K562 (cell line): ENCODE measurements around the gene NUDT22. TPM values are rescaled to one million over a fixed set of nuclear protein-coding genes. Genes with fewer than 3 reads are reported as not detected.

Experiments
- BRD4 ChIP-seq: fragments of 200-600 bp; sonication (generic); IDR thresholded peaks from 2 replicates; pipeline ENCODE4 v1.6.1; 2017; ENCODE audit warnings: inconsistent platforms
- HCFC1 ChIP-seq: IDR thresholded peaks from 2 replicates; pipeline ENCODE4 v1.6.1; 2012; ENCODE audit warnings: low read depth, low read length, improper control_type of control experiment
- HDAC1 ChIP-seq, 2 experiments: fragments of 450-650 bp; IDR thresholded peaks; 2 replicates each; pipeline ENCODE4 v1.6.1; 2016 to 2017; ENCODE audit warnings: inconsistent platforms in 1 of 2, mild to moderate bottlenecking in 1 of 2, moderate library complexity in 1 of 2
- HDAC3 ChIP-seq: fragments of 450-650 bp; IDR thresholded peaks from 2 replicates; pipeline ENCODE4 v1.6.1; 2018; ENCODE audit warnings: borderline replicate concordance, mild to moderate bottlenecking, moderate library complexity; ENCODE audit not compliant: partially characterized antibody
- SETDB1 ChIP-seq: IDR thresholded peaks from one replicate; pipeline ENCODE4 v1.6.1; 2012; ENCODE audit warnings: low read length, control low read depth, inconsistent platforms
- SREBF2 ChIP-seq: sonication (generic); formaldehyde crosslinking; IDR thresholded peaks from 2 replicates; pipeline ENCODE4 v1.4.0; 2020; ENCODE audit warnings: mild to moderate bottlenecking, missing genetic modification reagents
- TEAD1 ChIP-seq, 2 experiments: fragments of 450-650 bp in 1 of 2; sonication (generic) in 1 of 2; formaldehyde crosslinking; IDR thresholded peaks; 2 replicates each; pipeline versions ENCODE4 v1.4.0 to v1.8.0; 2020 to 2022; ENCODE audit warnings: mild to moderate bottlenecking in 2 of 2, missing genetic modification reagents in 1 of 2
- polyA plus RNA-seq, 8 experiments: library from polyadenylated mRNA; depleted of rRNA in 4 of 8; stranded (reverse) in 5 of 8; unstranded in 3 of 8; fragments of >200 nt; fragmentation: Nextera tagmentation in 2 of 8; fragmentation: Illumina TruSeq in 1 of 8; extraction: Ambion mirVana in 2 of 8; extraction: Trizol in 1 of 8; gene quantifications; 2 replicates each; pipeline versions ENCODE4 v1.2.1 to v1.2.3, GENCODE V29; 2011 to 2014; ENCODE audit warnings: inconsistent platforms in 1 of 8, missing spikeins in 1 of 8
- total RNA-seq, 7 experiments: library from RNA; depleted of rRNA in 6 of 7; stranded (reverse); fragments of >200 nt in 6 of 7; fragmentation: Illumina TruSeq in 2 of 7; extraction: Trizol in 2 of 7; gene quantifications; 2 replicates each; pipeline versions ENCODE4 v1.2.1 to v1.2.3, GENCODE V29; 2011 to 2021; ENCODE audit warnings: low replicate concordance in 1 of 7
- TF ChIP-seq, protein P1 (sequence below): fragments of 250-450 bp; sonication (Bioruptor Pico); IDR thresholded peaks from 2 replicates; pipeline ENCODE4 v1.4.0; 2020; ENCODE audit warnings: mild to moderate bottlenecking
- TF ChIP-seq, protein P2 (sequence below), 2 experiments: fragments of 450-650 bp in 1 of 2; IDR thresholded peaks; 2 replicates each; pipeline ENCODE4 v1.6.1; 2011 to 2017; ENCODE audit warnings: low read depth in 2 of 2, antibody characterized with exemption in 1 of 2, borderline replicate concordance in 1 of 2, low read length in 1 of 2, mild to moderate bottlenecking in 1 of 2, mixed read lengths in 1 of 2; ENCODE audit not compliant: control insufficient read depth in 1 of 2
- TF ChIP-seq, protein P3 (sequence below): fragments of 250-450 bp; sonication (Bioruptor Pico); IDR thresholded peaks from 2 replicates; pipeline ENCODE4 v1.8.0; 2022; ENCODE audit warnings: inconsistent platforms, mild to moderate bottlenecking, moderate library complexity, borderline replicate concordance
- TF ChIP-seq, protein P4 (sequence below): fragments of 450-650 bp; formaldehyde crosslinking; IDR thresholded peaks from 2 replicates; pipeline ENCODE4 v1.4.0; 2020; ENCODE audit warnings: mild to moderate bottlenecking, moderate library complexity
- TF ChIP-seq, protein P5 (sequence below): fragments of 450-650 bp; IDR thresholded peaks from 2 replicates; pipeline ENCODE4 v1.6.1; 2014; ENCODE audit warnings: low read depth, mild to moderate bottlenecking, moderate library complexity, borderline replicate concordance
- TF ChIP-seq, protein P6 (sequence below): fragments of 450-650 bp; IDR thresholded peaks from 2 replicates; pipeline ENCODE4 v1.7.0; 2016; ENCODE audit warnings: borderline replicate concordance

Gene NUDT22
- total and polyA plus RNA-seq, 9 of the 15 experiments (the other 6 are each of a cell fraction or from before 2014, with no cell fraction given), result 6.3 to 92.6 (median 37.4) TPM

DNA sequence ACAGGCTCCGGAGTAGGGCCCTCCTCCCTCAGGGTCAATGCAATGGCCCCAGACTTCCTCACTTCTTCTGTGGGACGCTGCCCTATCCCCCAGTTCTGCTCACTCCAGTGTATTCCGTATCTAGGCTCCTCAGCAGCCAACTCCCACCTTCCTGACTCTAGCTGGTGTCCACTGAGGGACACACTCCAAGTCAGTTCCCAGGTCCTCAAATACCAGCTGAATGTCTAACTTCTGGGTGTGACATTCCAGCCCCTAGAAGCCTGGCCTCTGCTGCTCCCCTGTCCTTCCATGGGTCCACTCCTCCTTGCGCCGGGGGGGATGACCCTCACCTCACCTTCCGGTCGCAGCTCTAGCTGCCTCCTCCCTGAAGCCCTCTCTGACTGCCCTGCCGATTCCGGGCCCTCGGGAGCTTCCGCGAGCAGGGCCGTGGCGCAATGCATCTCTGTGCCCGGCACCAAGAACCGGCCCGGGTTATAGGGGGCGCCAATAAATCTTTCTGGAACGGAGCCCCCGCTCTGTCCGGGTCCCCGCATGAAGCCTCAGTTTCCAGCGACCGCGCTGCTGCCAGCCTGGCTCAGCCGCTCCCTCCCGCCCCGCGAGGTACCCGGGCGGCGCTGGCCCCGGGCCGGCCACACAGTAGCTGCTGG is 42.9 kb downstream of the NUDT22 start (continued):
- TF ChIP-seq, protein P1, sequence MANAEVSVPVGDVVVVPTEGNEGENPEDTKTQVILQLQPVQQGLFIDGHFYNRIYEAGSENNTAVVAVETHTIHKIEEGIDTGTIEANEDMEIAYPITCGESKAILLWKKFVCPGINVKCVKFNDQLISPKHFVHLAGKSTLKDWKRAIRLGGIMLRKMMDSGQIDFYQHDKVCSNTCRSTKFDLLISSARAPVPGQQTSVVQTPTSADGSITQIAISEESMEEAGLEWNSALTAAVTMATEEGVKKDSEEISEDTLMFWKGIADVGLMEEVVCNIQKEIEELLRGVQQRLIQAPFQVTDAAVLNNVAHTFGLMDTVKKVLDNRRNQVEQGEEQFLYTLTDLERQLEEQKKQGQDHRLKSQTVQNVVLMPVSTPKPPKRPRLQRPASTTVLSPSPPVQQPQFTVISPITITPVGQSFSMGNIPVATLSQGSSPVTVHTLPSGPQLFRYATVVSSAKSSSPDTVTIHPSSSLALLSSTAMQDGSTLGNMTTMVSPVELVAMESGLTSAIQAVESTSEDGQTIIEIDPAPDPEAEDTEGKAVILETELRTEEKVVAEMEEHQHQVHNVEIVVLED (CRISPR knock-in tag), result no peak
- TF ChIP-seq BRD4 (peak; percentile 30; the same call in 1 of the 2 replicates), HDAC1 (IDR thresholded peaks at IDR 0.05) (peak in 1 of 2 experiments; percentile 17; a peak in 1 of 4 replicates), TEAD1 (CRISPR knock-in tag; IDR thresholded peaks at IDR 0.05) (peak in 1 of 2 experiments; percentile 88; a peak in 2 of 4 replicates), HDAC3 (peak; percentile 3), HCFC1 (peak; percentile 38; the same call in 1 of the 2 replicates), SETDB1 (no peak), SREBF2 (CRISPR knock-in tag) (no peak)
- TF ChIP-seq, protein P2, sequence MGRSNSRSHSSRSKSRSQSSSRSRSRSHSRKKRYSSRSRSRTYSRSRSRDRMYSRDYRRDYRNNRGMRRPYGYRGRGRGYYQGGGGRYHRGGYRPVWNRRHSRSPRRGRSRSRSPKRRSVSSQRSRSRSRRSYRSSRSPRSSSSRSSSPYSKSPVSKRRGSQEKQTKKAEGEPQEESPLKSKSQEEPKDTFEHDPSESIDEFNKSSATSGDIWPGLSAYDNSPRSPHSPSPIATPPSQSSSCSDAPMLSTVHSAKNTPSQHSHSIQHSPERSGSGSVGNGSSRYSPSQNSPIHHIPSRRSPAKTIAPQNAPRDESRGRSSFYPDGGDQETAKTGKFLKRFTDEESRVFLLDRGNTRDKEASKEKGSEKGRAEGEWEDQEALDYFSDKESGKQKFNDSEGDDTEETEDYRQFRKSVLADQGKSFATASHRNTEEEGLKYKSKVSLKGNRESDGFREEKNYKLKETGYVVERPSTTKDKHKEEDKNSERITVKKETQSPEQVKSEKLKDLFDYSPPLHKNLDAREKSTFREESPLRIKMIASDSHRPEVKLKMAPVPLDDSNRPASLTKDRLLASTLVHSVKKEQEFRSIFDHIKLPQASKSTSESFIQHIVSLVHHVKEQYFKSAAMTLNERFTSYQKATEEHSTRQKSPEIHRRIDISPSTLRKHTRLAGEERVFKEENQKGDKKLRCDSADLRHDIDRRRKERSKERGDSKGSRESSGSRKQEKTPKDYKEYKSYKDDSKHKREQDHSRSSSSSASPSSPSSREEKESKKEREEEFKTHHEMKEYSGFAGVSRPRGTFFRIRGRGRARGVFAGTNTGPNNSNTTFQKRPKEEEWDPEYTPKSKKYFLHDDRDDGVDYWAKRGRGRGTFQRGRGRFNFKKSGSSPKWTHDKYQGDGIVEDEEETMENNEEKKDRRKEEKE (IDR thresholded peaks at IDR 0.05; ENCODE audit: borderline replicate concordance in 1 of 2, control insufficient read depth in 1 of 2, low read depth in 2 of 2, low read length in 1 of 2), result peak in 1 of 2 experiments; percentile 13; a peak in 1 of 4 replicates
- TF ChIP-seq, protein P3, sequence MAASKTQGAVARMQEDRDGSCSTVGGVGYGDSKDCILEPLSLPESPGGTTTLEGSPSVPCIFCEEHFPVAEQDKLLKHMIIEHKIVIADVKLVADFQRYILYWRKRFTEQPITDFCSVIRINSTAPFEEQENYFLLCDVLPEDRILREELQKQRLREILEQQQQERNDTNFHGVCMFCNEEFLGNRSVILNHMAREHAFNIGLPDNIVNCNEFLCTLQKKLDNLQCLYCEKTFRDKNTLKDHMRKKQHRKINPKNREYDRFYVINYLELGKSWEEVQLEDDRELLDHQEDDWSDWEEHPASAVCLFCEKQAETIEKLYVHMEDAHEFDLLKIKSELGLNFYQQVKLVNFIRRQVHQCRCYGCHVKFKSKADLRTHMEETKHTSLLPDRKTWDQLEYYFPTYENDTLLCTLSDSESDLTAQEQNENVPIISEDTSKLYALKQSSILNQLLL (CRISPR knock-in tag), result no peak
- TF ChIP-seq, protein P4, sequence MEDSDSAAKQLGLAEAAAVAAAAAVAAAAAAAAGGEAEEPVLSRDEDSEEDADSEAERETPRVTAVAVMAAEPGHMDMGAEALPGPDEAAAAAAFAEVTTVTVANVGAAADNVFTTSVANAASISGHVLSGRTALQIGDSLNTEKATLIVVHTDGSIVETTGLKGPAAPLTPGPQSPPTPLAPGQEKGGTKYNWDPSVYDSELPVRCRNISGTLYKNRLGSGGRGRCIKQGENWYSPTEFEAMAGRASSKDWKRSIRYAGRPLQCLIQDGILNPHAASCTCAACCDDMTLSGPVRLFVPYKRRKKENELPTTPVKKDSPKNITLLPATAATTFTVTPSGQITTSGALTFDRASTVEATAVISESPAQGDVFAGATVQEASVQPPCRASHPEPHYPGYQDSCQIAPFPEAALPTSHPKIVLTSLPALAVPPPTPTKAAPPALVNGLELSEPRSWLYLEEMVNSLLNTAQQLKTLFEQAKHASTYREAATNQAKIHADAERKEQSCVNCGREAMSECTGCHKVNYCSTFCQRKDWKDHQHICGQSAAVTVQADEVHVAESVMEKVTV, result 0 out of 2 replicates have a peak, but pooled peaks have one; percentile 19
- TF ChIP-seq, protein P5, sequence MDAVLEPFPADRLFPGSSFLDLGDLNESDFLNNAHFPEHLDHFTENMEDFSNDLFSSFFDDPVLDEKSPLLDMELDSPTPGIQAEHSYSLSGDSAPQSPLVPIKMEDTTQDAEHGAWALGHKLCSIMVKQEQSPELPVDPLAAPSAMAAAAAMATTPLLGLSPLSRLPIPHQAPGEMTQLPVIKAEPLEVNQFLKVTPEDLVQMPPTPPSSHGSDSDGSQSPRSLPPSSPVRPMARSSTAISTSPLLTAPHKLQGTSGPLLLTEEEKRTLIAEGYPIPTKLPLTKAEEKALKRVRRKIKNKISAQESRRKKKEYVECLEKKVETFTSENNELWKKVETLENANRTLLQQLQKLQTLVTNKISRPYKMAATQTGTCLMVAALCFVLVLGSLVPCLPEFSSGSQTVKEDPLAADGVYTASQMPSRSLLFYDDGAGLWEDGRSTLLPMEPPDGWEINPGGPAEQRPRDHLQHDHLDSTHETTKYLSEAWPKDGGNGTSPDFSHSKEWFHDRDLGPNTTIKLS, result peak; percentile 28; the same call in 1 of the 2 replicates
- TF ChIP-seq, protein P6, sequence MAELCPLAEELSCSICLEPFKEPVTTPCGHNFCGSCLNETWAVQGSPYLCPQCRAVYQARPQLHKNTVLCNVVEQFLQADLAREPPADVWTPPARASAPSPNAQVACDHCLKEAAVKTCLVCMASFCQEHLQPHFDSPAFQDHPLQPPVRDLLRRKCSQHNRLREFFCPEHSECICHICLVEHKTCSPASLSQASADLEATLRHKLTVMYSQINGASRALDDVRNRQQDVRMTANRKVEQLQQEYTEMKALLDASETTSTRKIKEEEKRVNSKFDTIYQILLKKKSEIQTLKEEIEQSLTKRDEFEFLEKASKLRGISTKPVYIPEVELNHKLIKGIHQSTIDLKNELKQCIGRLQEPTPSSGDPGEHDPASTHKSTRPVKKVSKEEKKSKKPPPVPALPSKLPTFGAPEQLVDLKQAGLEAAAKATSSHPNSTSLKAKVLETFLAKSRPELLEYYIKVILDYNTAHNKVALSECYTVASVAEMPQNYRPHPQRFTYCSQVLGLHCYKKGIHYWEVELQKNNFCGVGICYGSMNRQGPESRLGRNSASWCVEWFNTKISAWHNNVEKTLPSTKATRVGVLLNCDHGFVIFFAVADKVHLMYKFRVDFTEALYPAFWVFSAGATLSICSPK, result no peak
